ENCODE measurements around the gene RPP30. TPM values are rescaled to one million over a fixed set of nuclear protein-coding genes. Genes with fewer than 3 reads are reported as not detected.

The RPP30 gene
- total RNA-seq = 10 to 100 TPM; 21.6 to 31.8 (median 25.7) TPM

DNA sequence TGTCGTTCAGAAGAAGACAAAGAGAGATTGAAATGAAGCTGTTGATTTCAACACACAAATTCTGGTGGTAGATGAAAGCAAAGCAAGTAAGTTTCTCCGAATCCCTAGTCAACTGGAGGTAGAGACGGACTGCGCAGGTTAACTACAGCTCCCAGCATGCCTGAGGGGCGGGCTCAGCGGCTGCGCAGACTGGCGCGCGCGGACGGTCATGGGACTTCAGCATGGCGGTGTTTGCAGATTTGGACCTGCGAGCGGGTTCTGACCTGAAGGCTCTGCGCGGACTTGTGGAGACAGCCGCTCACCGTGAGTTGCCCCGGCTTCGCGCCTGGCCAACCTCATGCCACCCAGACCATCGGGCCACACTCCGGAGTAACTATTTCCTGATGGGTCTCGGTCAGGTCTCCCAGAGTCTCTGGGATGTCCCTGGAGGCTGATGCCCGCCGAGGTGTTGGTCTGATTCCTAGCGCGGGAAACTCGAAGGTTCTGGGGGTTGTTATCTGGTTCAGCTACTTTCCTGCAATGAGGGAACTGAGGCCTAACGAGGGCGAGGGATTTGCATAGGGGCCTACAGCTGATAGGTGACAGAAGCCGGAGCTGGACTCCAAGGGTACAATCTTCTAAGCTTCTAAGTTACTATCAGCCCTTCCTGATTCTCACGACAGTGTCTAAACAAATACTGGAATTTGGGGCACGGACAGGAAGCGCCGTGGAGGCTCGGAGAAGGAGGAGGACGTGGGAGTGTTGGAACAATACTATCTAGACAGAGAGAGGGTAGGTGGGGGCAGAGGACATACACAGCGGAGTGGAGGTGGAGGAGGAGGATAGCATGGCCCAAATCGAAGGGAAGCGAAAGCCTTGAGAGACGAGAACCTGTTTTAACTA, at the start of gene RPP30:
Gene RPP30 (plus strand): TSS at position 209 of the 882 bp plus-strand sequence. CDS start 13 bp downstream, at position 222.
- Histone ChIP-seq H3K4me1 (peaks cover 10 to 28% (median 21%) of the 10 kb centered on the region in 4 donors), H3K27ac (replicated peaks in 1 of 4) (peak within 1 kb of the TSS; percentile 69 to 75 (median 75)), H3K4me3 (peak within 1 kb of the TSS; percentile 74 to 93 (median 86)), H3K36me3 (peaks cover 9 to 20% (median 13%) of the 10 kb centered on the region in 4 donors), H3K9me3 (peaks cover 0 to 4% (median 1%) of the 10 kb centered on the region in 4 donors), H3K27me3 (peaks cover 0 to 16% (median 0%) of the 10 kb centered on the region in 4 donors)
- WGBS = 1% methylated on average over 14 of the region's 43 CpGs
- DNase-seq (ENCODE audit: extremely low spot score) = no peak
- intact Hi-C loops (cut with DNase I) = loop anchor here (2.0 kb wide), 1 partner anchor 121 kb away; no protein-coding TSS in a partner anchor
- TF ChIP-seq POLR2AphosphoS5 (IDR thresholded peaks at IDR 0.05) (peak; percentile 69 to 93), EP300 (IDR thresholded peaks at IDR 0.05) (no peak), POLR2A (IDR thresholded peaks at IDR 0.05; ENCODE audit: low read depth) (no peak)
- TF ChIP-seq, protein P1, sequence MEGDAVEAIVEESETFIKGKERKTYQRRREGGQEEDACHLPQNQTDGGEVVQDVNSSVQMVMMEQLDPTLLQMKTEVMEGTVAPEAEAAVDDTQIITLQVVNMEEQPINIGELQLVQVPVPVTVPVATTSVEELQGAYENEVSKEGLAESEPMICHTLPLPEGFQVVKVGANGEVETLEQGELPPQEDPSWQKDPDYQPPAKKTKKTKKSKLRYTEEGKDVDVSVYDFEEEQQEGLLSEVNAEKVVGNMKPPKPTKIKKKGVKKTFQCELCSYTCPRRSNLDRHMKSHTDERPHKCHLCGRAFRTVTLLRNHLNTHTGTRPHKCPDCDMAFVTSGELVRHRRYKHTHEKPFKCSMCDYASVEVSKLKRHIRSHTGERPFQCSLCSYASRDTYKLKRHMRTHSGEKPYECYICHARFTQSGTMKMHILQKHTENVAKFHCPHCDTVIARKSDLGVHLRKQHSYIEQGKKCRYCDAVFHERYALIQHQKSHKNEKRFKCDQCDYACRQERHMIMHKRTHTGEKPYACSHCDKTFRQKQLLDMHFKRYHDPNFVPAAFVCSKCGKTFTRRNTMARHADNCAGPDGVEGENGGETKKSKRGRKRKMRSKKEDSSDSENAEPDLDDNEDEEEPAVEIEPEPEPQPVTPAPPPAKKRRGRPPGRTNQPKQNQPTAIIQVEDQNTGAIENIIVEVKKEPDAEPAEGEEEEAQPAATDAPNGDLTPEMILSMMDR (IDR thresholded peaks at IDR 0.05) = peak in 1 of 3 experiments; percentile 29

DNA sequence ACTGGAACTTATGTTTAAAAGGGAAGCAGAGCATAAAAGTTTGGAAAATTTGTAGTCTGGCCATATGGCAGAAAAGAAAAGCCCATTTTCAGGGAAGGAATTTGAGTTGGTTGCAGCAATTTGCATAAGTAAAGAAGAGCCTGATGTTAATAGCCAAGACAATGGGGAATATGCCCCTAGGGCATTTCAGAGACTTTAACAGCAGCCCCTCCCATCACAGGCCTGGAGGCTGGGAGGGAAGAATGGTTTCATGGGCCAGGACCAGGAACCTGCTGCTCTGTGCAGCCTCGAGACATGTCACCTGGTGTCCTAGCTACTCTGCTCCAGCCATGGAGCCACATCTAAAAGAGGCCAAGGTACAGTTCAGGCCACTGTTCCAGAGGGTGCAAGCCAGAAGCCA, 49.3 kb upstream of the RPP30 start:
- Histone ChIP-seq H3K27me3 (peaks cover 0 to 18% (median 0%) of the 10 kb centered on the region in 4 donors), H3K36me3 (no peaks in the 10 kb centered on the region), H3K27ac (replicated peaks in 1 of 4) (no peak overlapping the region), H3K4me1 (no peaks in the 10 kb centered on the region), H3K4me3 (no peak overlapping the region), H3K9me3 (peaks cover 0 to 30% (median 8%) of the 10 kb centered on the region in 4 donors)
- peak; percentile 34 for DNase-seq (ENCODE audit: extremely low spot score)
- TF ChIP-seq, protein P1 (IDR thresholded peaks at IDR 0.05) = no peak
- no peak for TF ChIP-seq POLR2A (IDR thresholded peaks at IDR 0.05; ENCODE audit: low read depth)
- no peak for TF ChIP-seq EP300 (IDR thresholded peaks at IDR 0.05)
- no peak for TF ChIP-seq POLR2AphosphoS5 (IDR thresholded peaks at IDR 0.05)
- 50% methylated on average over 1 of the region's 1 CpG for WGBS
- intact Hi-C loops (cut with DNase I) = no loop called here

DNA sequence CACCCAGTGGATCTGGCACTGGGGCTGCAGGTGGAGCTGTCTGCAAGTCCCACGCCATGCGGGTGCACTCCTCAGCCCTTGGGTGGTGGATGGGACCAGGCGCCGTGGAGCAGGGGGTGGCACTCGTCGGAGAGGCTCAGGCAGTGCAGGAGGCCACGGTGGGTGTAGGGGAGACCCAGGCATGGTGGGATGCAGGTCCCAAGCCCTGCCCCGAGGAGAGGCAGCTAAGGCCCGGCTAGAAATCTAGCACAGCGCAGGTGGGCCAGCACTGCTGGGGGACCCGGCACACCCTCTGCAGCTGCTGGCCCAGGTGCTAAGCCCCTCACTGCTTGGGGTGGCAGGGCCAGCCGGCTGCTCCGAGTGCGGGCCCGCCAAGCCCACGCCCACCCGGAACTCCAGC, 39.7 kb upstream of the RPP30 start:
- Histone ChIP-seq H3K36me3 (no peaks in the 10 kb centered on the region), H3K27ac (replicated peaks in 1 of 4) (no peak overlapping the region), H3K9me3 (no peaks in the 10 kb centered on the region), H3K27me3 (no peaks in the 10 kb centered on the region), H3K4me3 (no peak overlapping the region), H3K4me1 (no peaks in the 10 kb centered on the region)
- DNase-seq (ENCODE audit: extremely low spot score) = no peak
- WGBS = 95% methylated on average over 17 of the region's 17 CpGs
- intact Hi-C loops (cut with DNase I) = no loop called here
- no peak for TF ChIP-seq POLR2AphosphoS5 (IDR thresholded peaks at IDR 0.05)
- TF ChIP-seq POLR2A (IDR thresholded peaks at IDR 0.05; ENCODE audit: low read depth) = no peak
- no peak for TF ChIP-seq EP300 (IDR thresholded peaks at IDR 0.05)
- TF ChIP-seq, protein P1 (IDR thresholded peaks at IDR 0.05) = no peak

DNA sequence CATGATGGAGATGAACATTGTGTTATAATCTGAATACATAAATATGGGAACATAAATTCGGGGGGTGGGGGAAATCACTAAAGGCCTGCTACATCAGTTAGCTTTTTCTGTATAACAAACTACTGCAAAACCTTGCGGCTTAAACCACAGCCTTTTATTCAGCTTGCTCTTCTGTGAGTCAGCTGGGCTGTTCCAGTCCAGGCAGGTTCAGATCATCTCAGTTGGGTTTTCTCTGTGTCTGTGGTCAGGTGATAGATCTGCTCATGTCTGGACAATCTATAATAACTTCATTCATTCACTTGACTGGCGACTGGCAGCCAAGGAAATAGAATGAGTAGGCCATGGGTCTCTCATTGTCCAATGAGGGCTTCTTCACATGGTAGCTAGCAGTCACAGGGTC, 37.4 kb upstream of the RPP30 start:
- WGBS = 85% methylated on average over 3 of the region's 3 CpGs
- DNase-seq (ENCODE audit: extremely low spot score) = no peak
- no peak for TF ChIP-seq EP300 (IDR thresholded peaks at IDR 0.05)
- TF ChIP-seq, protein P1 (IDR thresholded peaks at IDR 0.05) = no peak
- TF ChIP-seq POLR2AphosphoS5 (IDR thresholded peaks at IDR 0.05) = no peak
- TF ChIP-seq POLR2A (IDR thresholded peaks at IDR 0.05; ENCODE audit: low read depth) = no peak

More for the DNA sequence above, 37.4 kb upstream of the RPP30 start:
- Histone ChIP-seq H3K4me1 (no peaks in the 10 kb centered on the region), H3K4me3 (no peak overlapping the region), H3K27ac (replicated peaks in 1 of 4) (no peak overlapping the region), H3K9me3 (no peaks in the 10 kb centered on the region), H3K36me3 (no peaks in the 10 kb centered on the region), H3K27me3 (no peaks in the 10 kb centered on the region)
- intact Hi-C loops (cut with DNase I) = no loop called here

Data from esophagus muscularis mucosa (tissue), 4 donors.